ENCODE data around the gene CRACDL.

The CRACDL gene

GRCh38 chr2:98854682-98855081 lies 81.3 kb downstream of the CRACDL start:
- FAIRE-seq, result no peak
- no peak for TF ChIP-seq POLR2AphosphoS5 (IDR thresholded peaks at IDR 0.05; ENCODE audit: low read depth, low read length)
- TF ChIP-seq TAF1 (IDR thresholded peaks at IDR 0.05; ENCODE audit: low read depth, low read length), result no peak
- TF ChIP-seq POU2F2 (IDR thresholded peaks at IDR 0.05; ENCODE audit: low read depth, low read length), result no peak
- no peak for TF ChIP-seq PAX5 (IDR thresholded peaks at IDR 0.05; ENCODE audit: insufficient read depth, low read length, severe bottlenecking)
- TF ChIP-seq SPI1 (IDR thresholded peaks at IDR 0.05; ENCODE audit: low read depth, low read length), result no peak
- no peak for TF ChIP-seq POLR2A (IDR thresholded peaks at IDR 0.05; ENCODE audit: low read depth, low read length)
- DNase-seq (ENCODE audit: insufficient read length, low spot score), result no peak

- no peak for TF ChIP-seq POU2F2 (IDR thresholded peaks at IDR 0.05; ENCODE audit: low read depth, low read length)
- no peak for TF ChIP-seq POLR2AphosphoS5 (IDR thresholded peaks at IDR 0.05; ENCODE audit: low read depth, low read length)
- no peak for TF ChIP-seq POLR2A (IDR thresholded peaks at IDR 0.05; ENCODE audit: low read depth, low read length)
- no peak for TF ChIP-seq TAF1 (IDR thresholded peaks at IDR 0.05; ENCODE audit: low read depth, low read length)
- no peak for TF ChIP-seq SPI1 (IDR thresholded peaks at IDR 0.05; ENCODE audit: low read depth, low read length)
- TF ChIP-seq PAX5 (IDR thresholded peaks at IDR 0.05; ENCODE audit: insufficient read depth, low read length, severe bottlenecking), result no peak
- no peak for DNase-seq (ENCODE audit: insufficient read length, low spot score)
- FAIRE-seq, result no peak
Observed at GRCh38 chr2:98852932-98853331, 83.1 kb downstream of the CRACDL start.

- FAIRE-seq (no peak), DNase-seq (ENCODE audit: insufficient read length, low spot score) (no peak)
- TF ChIP-seq SPI1 (IDR thresholded peaks at IDR 0.05; ENCODE audit: low read depth, low read length) (no peak), TAF1 (IDR thresholded peaks at IDR 0.05; ENCODE audit: low read depth, low read length) (no peak), PAX5 (IDR thresholded peaks at IDR 0.05; ENCODE audit: insufficient read depth, low read length, severe bottlenecking) (no peak), POLR2A (IDR thresholded peaks at IDR 0.05; ENCODE audit: low read depth, low read length) (no peak), POLR2AphosphoS5 (IDR thresholded peaks at IDR 0.05; ENCODE audit: low read depth, low read length) (no peak), POU2F2 (IDR thresholded peaks at IDR 0.05; ENCODE audit: low read depth, low read length) (no peak)
Observed at GRCh38 chr2:98850074-98850473, 86.0 kb downstream of the CRACDL start.

- FAIRE-seq (no peak), DNase-seq (ENCODE audit: insufficient read length, low spot score) (no peak)
- TF ChIP-seq POU2F2 (IDR thresholded peaks at IDR 0.05; ENCODE audit: low read depth, low read length), result no peak
- no peak for TF ChIP-seq POLR2AphosphoS5 (IDR thresholded peaks at IDR 0.05; ENCODE audit: low read depth, low read length)
- no peak for TF ChIP-seq PAX5 (IDR thresholded peaks at IDR 0.05; ENCODE audit: insufficient read depth, low read length, severe bottlenecking)
- no peak for TF ChIP-seq SPI1 (IDR thresholded peaks at IDR 0.05; ENCODE audit: low read depth, low read length)
- no peak for TF ChIP-seq TAF1 (IDR thresholded peaks at IDR 0.05; ENCODE audit: low read depth, low read length)
- TF ChIP-seq POLR2A (IDR thresholded peaks at IDR 0.05; ENCODE audit: low read depth, low read length), result no peak
Observed at GRCh38 chr2:98849113-98849512, 86.9 kb downstream of the CRACDL start.

- FAIRE-seq (no peak), DNase-seq (ENCODE audit: insufficient read length, low spot score) (no peak)
- TF ChIP-seq POU2F2 (IDR thresholded peaks at IDR 0.05; ENCODE audit: low read depth, low read length) (no peak), TAF1 (IDR thresholded peaks at IDR 0.05; ENCODE audit: low read depth, low read length) (no peak), SPI1 (IDR thresholded peaks at IDR 0.05; ENCODE audit: low read depth, low read length) (no peak), POLR2AphosphoS5 (IDR thresholded peaks at IDR 0.05; ENCODE audit: low read depth, low read length) (no peak), POLR2A (IDR thresholded peaks at IDR 0.05; ENCODE audit: low read depth, low read length) (no peak), PAX5 (IDR thresholded peaks at IDR 0.05; ENCODE audit: insufficient read depth, low read length, severe bottlenecking) (no peak)
Observed at GRCh38 chr2:98847853-98848252, 88.2 kb downstream of the CRACDL start.

GRCh38 chr2:98846041-98846440 lies 90.0 kb downstream of the CRACDL start:
- FAIRE-seq (no peak), DNase-seq (ENCODE audit: insufficient read length, low spot score) (no peak)
- TF ChIP-seq TAF1 (IDR thresholded peaks at IDR 0.05; ENCODE audit: low read depth, low read length) (no peak), PAX5 (IDR thresholded peaks at IDR 0.05; ENCODE audit: insufficient read depth, low read length, severe bottlenecking) (no peak), SPI1 (IDR thresholded peaks at IDR 0.05; ENCODE audit: low read depth, low read length) (no peak), POLR2AphosphoS5 (IDR thresholded peaks at IDR 0.05; ENCODE audit: low read depth, low read length) (no peak), POU2F2 (IDR thresholded peaks at IDR 0.05; ENCODE audit: low read depth, low read length) (no peak), POLR2A (IDR thresholded peaks at IDR 0.05; ENCODE audit: low read depth, low read length) (no peak)

- FAIRE-seq (no peak), DNase-seq (ENCODE audit: insufficient read length, low spot score) (no peak)
- TF ChIP-seq POLR2AphosphoS5 (IDR thresholded peaks at IDR 0.05; ENCODE audit: low read depth, low read length) (no peak), TAF1 (IDR thresholded peaks at IDR 0.05; ENCODE audit: low read depth, low read length) (no peak), PAX5 (IDR thresholded peaks at IDR 0.05; ENCODE audit: insufficient read depth, low read length, severe bottlenecking) (no peak), POLR2A (IDR thresholded peaks at IDR 0.05; ENCODE audit: low read depth, low read length) (no peak), POU2F2 (IDR thresholded peaks at IDR 0.05; ENCODE audit: low read depth, low read length) (no peak), SPI1 (IDR thresholded peaks at IDR 0.05; ENCODE audit: low read depth, low read length) (no peak)
Observed at GRCh38 chr2:98842136-98842535, 93.9 kb downstream of the CRACDL start.

- DNase-seq (ENCODE audit: insufficient read length, low spot score) (no peak), FAIRE-seq (no peak)
Observed at GRCh38 chr2:98839292-98839691, 96.7 kb downstream of the CRACDL start.

GRCh38 chr2:98835831-98836385 lies 100.1 kb downstream of the CRACDL start:
- TF ChIP-seq POLR2AphosphoS5 (IDR thresholded peaks at IDR 0.05; ENCODE audit: low read depth, low read length) (no peak), TAF1 (IDR thresholded peaks at IDR 0.05; ENCODE audit: low read depth, low read length) (no peak), SPI1 (IDR thresholded peaks at IDR 0.05; ENCODE audit: low read depth, low read length) (no peak), POU2F2 (IDR thresholded peaks at IDR 0.05; ENCODE audit: low read depth, low read length) (no peak), PAX5 (IDR thresholded peaks at IDR 0.05; ENCODE audit: insufficient read depth, low read length, severe bottlenecking) (no peak), POLR2A (IDR thresholded peaks at IDR 0.05; ENCODE audit: low read depth, low read length) (no peak)
- FAIRE-seq (peak; percentile 20), DNase-seq (ENCODE audit: insufficient read length, low spot score) (no peak)

More at GRCh38 chr2:98839292-98839691, 96.7 kb downstream of the CRACDL start:
- TF ChIP-seq TAF1 (IDR thresholded peaks at IDR 0.05; ENCODE audit: low read depth, low read length), result no peak
- no peak for TF ChIP-seq POLR2A (IDR thresholded peaks at IDR 0.05; ENCODE audit: low read depth, low read length)
- TF ChIP-seq PAX5 (IDR thresholded peaks at IDR 0.05; ENCODE audit: insufficient read depth, low read length, severe bottlenecking), result no peak
- TF ChIP-seq SPI1 (IDR thresholded peaks at IDR 0.05; ENCODE audit: low read depth, low read length), result no peak
- no peak for TF ChIP-seq POU2F2 (IDR thresholded peaks at IDR 0.05; ENCODE audit: low read depth, low read length)
- TF ChIP-seq POLR2AphosphoS5 (IDR thresholded peaks at IDR 0.05; ENCODE audit: low read depth, low read length), result no peak

GRCh38 chr2:98833917-98834263 lies 102.1 kb downstream of the CRACDL start:
- DNase-seq (ENCODE audit: insufficient read length, low spot score) (no peak), FAIRE-seq (no peak)
- TF ChIP-seq POLR2AphosphoS5 (IDR thresholded peaks at IDR 0.05; ENCODE audit: low read depth, low read length) (no peak), TAF1 (IDR thresholded peaks at IDR 0.05; ENCODE audit: low read depth, low read length) (no peak), POLR2A (IDR thresholded peaks at IDR 0.05; ENCODE audit: low read depth, low read length) (no peak), POU2F2 (IDR thresholded peaks at IDR 0.05; ENCODE audit: low read depth, low read length) (no peak), SPI1 (IDR thresholded peaks at IDR 0.05; ENCODE audit: low read depth, low read length) (no peak), PAX5 (IDR thresholded peaks at IDR 0.05; ENCODE audit: insufficient read depth, low read length, severe bottlenecking) (no peak)
